PFSK-1 (cell line): ENCODE data around the gene UMOD.

ENCODE experiments used
- FOXP2 ChIP-seq: optimal IDR thresholded peaks from 2 replicates; pipeline ENCODE3; 2011; ENCODE audit warnings: borderline replicate concordance, control low read depth, inconsistent platforms; ENCODE audit not compliant: insufficient read depth; ENCODE audit errors: extremely low read length, extremely low read depth
- POLR2AphosphoS5 ChIP-seq: IDR thresholded peaks from 2 replicates; pipeline ENCODE4 v1.6.1; 2012; ENCODE audit warnings: low read depth, mild to moderate bottlenecking, control low read depth, low read length, moderate library complexity
- SIN3A ChIP-seq: IDR thresholded peaks from 2 replicates; pipeline ENCODE4 v1.6.1; 2012; ENCODE audit warnings: mild to moderate bottlenecking, low read length, moderate library complexity, borderline replicate concordance; ENCODE audit not compliant: insufficient read depth
- TAF1 ChIP-seq: IDR thresholded peaks from 2 replicates; pipeline ENCODE4 v1.6.1; 2012; ENCODE audit warnings: low read length, control low read depth, borderline replicate concordance; ENCODE audit not compliant: insufficient read depth
- TF ChIP-seq, protein P1 (sequence below), 2 experiments: IDR thresholded peaks; 2 replicates each; pipeline versions ENCODE4 v1.6.1 to v1.8.0; 2011 to 2012; ENCODE audit warnings: low read depth in 2 of 2, low read length in 2 of 2, control low read depth in 1 of 2, inconsistent platforms in 1 of 2, mild to moderate bottlenecking in 1 of 2, moderate library complexity in 1 of 2; ENCODE audit not compliant: insufficient read depth in 1 of 2

UMOD gene

DNA sequence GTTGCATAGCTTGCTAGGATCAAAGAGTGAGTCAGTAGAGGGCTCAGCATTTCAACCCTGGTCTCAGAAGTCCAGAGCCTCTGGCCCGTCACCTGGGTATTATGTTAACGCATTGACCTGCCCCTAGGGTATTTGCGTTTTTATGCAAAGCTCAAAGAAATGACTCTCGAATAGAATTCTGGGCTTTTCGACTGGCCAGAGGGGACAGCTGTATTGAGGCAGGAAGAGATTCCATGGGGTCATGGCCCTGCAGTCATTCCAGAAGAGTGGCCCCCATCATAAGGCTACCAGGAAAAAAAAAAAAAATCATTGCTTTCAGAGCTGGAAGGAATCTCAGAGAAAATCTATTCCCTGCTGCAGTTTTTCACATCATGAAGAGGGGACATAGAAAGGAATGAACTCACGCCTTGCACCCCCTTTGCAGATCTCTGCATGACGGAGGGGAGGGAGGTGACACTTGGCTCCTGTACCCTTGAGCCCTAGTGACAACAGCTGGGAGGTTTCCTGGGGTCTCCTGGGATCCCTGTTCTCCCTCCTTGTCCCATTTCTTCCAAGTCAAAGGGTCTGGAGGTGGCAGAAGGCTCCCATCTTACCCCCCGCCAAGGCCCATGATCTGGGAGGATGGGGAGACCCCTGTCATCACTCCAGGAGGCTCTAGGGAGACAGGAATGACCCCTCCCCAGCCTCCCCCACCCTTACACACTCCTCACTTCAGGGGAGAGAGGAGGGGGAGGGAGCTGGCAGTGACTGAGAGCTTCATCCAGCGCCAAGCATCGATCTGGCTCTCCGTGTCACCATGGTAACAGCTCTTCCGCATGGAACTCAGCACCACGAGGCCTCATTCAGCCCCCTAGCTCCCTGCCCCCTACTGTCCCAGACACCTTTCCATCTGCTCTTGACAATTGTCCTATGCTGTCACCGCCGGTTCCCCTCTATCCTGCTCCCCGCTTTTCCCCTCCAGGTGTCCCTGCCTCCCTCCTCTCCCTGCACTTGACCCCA lies 61.0 kb downstream of the UMOD start:
- TF ChIP-seq FOXP2 (no peak), POLR2AphosphoS5 (no peak), TAF1 (no peak), SIN3A (no peak)

DNA sequence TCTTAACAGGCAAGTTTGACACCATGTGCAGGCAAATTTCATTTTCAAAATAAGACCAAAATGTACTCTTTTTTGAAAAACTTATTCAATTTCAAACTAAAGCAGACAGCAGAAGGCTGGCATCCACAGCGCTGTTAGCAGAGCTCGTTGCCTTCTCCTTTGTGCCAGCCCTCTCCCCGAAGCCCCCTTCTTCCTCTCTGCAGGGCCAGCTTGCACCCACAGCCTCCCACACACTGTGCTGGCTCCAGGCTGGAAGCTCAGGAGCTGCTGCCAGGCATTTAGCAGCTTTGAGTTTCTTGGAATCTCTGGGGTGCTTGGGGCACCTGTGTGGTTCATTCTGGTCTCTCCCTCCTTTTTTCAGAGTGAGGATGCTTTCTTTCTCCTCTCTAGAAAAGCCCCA lies 62.9 kb downstream of the UMOD start:
- no peak for TF ChIP-seq TAF1
- TF ChIP-seq FOXP2: no peak
- no peak for TF ChIP-seq POLR2AphosphoS5
- no peak for TF ChIP-seq SIN3A
- TF ChIP-seq, protein P1, sequence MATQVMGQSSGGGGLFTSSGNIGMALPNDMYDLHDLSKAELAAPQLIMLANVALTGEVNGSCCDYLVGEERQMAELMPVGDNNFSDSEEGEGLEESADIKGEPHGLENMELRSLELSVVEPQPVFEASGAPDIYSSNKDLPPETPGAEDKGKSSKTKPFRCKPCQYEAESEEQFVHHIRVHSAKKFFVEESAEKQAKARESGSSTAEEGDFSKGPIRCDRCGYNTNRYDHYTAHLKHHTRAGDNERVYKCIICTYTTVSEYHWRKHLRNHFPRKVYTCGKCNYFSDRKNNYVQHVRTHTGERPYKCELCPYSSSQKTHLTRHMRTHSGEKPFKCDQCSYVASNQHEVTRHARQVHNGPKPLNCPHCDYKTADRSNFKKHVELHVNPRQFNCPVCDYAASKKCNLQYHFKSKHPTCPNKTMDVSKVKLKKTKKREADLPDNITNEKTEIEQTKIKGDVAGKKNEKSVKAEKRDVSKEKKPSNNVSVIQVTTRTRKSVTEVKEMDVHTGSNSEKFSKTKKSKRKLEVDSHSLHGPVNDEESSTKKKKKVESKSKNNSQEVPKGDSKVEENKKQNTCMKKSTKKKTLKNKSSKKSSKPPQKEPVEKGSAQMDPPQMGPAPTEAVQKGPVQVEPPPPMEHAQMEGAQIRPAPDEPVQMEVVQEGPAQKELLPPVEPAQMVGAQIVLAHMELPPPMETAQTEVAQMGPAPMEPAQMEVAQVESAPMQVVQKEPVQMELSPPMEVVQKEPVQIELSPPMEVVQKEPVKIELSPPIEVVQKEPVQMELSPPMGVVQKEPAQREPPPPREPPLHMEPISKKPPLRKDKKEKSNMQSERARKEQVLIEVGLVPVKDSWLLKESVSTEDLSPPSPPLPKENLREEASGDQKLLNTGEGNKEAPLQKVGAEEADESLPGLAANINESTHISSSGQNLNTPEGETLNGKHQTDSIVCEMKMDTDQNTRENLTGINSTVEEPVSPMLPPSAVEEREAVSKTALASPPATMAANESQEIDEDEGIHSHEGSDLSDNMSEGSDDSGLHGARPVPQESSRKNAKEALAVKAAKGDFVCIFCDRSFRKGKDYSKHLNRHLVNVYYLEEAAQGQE (IDR thresholded peaks at IDR 0.05; ENCODE audit: insufficient read depth in 1 of 2, low read depth in 2 of 2, low read length in 2 of 2): no peak

DNA sequence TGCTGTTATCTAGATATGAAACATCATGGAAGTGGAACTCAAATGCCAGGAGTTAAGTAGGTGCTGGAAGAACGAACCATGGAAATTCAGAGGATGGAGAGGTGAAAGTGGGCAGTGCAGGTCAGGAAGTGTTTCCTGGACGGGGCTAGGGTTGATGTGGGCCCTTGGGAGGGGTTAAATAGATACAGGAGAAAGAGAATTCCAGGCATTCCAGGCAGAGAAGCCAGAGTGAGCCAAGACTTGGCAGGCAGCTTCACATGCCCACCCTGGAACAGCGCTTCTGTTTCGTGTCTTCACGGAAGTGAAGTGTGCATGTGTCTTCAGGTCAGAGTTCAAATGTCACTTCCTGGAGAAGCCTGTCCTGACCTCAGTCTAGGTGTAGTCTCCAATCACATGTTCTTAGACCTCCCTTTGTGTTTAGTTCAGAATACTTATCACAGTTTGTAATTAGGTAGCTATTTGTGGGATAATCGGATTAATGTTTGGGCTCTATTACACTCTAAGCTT lies 66.5 kb downstream of the UMOD start:
- TF ChIP-seq SIN3A (no peak), POLR2AphosphoS5 (no peak), FOXP2 (no peak), TAF1 (no peak)
- TF ChIP-seq, protein P1 (IDR thresholded peaks at IDR 0.05; ENCODE audit: insufficient read depth in 1 of 2, low read depth in 2 of 2, low read length in 2 of 2): no peak
